HUES6 (cell line): ENCODE measurements around the gene CSNK1G2.
A peak's percentile ranks its signal among the peaks of the same experiment; 100 is the strongest.

ENCODE experiments used
- H3K27ac ChIP-seq: 2 replicates; pipeline ENCODE4 v1.7.0; 2013; ENCODE audit warnings: low read depth, mild to moderate bottlenecking, low read length, inconsistent platforms
- H3K27me3 ChIP-seq: 2 replicates; pipeline ENCODE4 v1.6.1; 2013; ENCODE audit warnings: low read length; ENCODE audit not compliant: control insufficient read depth, insufficient read depth
- H3K36me3 ChIP-seq: 2 replicates; pipeline ENCODE4 v1.6.1; 2013; ENCODE audit warnings: low read length; ENCODE audit not compliant: control insufficient read depth, insufficient read depth
- H3K4me1 ChIP-seq: 2 replicates; pipeline ENCODE4 v1.6.1; 2013; ENCODE audit warnings: low read length; ENCODE audit not compliant: control insufficient read depth, insufficient read depth
- H3K4me3 ChIP-seq: 2 replicates; pipeline ENCODE4 v1.5.1; 2013; ENCODE audit warnings: low read depth, low read length
- H3K9ac ChIP-seq: one replicate; pipeline ENCODE4 v1.6.1; 2013; ENCODE audit warnings: mild to moderate bottlenecking, low read length
- H3K9me3 ChIP-seq: 2 replicates; pipeline ENCODE4 v1.6.1; 2013; ENCODE audit warnings: low read depth, low read length; ENCODE audit not compliant: control insufficient read depth, insufficient read depth

CSNK1G2 gene

DNA sequence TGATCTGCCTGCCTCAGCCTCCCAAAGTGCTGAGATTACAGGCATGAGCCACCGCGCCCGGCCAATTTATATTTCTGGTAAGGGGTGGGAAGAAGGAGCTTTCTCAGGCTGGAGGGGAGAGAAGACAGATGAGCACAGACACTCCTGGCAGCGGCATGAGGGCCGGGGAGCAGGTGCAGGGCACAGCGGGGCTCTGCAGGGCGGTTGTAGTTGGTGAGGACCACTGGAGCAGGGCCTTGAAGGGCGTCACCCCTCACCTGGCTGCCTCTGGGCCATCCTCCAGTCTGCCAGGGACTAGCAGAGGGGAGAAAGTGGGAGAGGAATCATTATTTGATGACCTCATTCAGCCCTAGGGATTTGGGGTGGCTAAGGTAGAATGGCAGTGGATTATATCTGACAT lies 8.6 kb upstream of the CSNK1G2 start:
- Histone ChIP-seq H3K27me3 (no peaks in the 10 kb centered on the region; the same call in 1 of the 2 replicates), H3K36me3 (no peaks in the 10 kb centered on the region), H3K9me3 (peaks cover 20% of the 10 kb centered on the region), H3K4me3 (no peak overlapping the region), H3K9ac (no peak overlapping the region), H3K27ac (no peak overlapping the region), H3K4me1 (no peaks in the 10 kb centered on the region)

DNA sequence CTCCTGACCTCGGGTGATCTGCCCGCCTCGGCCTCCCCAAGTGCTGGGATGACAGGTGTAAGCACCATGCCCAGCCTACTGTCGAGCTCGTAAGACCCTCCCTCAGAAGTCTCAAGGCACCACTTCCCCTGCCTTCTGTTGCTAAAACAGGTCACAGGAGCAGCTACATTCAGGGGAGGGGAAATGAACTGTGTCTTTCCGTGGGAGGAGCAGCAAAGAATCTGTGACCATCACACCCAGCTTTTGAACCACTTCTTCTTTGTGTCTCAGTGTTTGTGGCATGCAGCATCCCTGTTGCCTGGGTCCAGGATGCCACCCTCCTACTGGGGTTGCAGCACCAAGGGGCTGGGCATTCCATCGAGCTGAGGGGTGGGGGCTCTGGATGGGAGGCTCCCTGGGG lies 7.7 kb upstream of the CSNK1G2 start:
- Histone ChIP-seq H3K4me3 (no peak overlapping the region), H3K27ac (no peak overlapping the region), H3K9me3 (peaks cover 20% of the 10 kb centered on the region), H3K27me3 (no peaks in the 10 kb centered on the region; the same call in 1 of the 2 replicates), H3K36me3 (no peaks in the 10 kb centered on the region), H3K9ac (no peak overlapping the region), H3K4me1 (no peaks in the 10 kb centered on the region)

DNA sequence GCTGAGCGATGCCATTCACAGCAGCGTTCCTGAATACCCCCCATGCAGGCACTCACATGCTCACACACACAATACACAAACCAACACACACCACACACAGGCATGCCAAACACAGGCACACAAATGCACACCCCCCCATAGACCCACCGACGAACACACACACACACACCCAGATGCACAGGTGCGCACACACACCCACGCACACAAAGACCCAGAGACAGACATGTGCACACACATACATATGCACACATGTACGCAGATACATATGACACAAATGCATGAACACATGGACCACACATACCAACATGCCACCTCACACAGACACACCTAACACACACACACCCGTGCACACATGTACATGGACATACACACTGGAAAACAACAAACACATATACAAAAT lies 7.0 kb upstream of the CSNK1G2 start:
- H3K4me1 ChIP-seq = no peaks in the 10 kb centered on the region
- H3K27ac ChIP-seq = no peak overlapping the region
- no peak overlapping the region for H3K9ac ChIP-seq
- H3K9me3 ChIP-seq = peaks cover 20% of the 10 kb centered on the region
- no peaks in the 10 kb centered on the region; the same call in 1 of the 2 replicates for H3K27me3 ChIP-seq
- no peaks in the 10 kb centered on the region for H3K36me3 ChIP-seq
- H3K4me3 ChIP-seq = no peak overlapping the region

DNA sequence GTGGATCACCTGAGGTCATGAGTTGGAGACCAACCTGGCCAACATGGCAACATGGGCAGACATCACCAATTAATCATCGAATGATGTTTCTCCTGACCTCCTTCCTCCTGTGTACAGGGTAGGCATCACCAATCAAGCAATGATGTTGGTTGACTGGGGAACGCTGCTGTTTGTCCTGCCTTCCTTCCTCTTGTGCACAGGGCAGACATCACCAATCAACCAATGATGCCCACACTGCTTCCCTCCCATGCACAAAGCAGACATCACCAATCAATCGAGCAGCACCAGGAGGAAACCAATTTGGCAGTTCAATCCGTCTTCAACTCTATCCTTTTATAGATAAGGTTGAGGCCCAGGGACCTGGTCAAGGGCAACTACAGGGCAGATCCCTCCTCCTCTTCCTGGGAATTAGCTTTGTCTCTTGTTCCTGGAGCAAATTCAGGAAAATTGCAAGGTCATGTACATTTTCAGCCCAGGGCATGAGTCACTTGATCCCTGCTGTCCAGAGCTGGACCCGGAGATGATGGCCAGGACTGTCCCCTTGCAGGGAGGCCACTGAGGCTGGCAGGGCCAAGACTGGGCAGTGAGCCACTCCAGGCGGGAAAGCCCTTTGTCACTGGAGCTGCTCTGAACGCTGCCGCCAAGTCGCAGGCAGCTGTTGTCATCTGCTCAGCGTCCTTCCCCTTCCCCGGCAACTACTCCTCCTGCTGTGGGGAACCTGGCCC lies 5.3 kb upstream of the CSNK1G2 start:
- no peak overlapping the region for H3K4me3 ChIP-seq
- H3K27me3 ChIP-seq = no peaks in the 10 kb centered on the region
- H3K4me1 ChIP-seq = peaks cover 6% of the 10 kb centered on the region; the same call in 1 of the 2 replicates
- H3K9me3 ChIP-seq = peaks cover 20% of the 10 kb centered on the region
- no peak overlapping the region for H3K9ac ChIP-seq
- H3K27ac ChIP-seq = no peak overlapping the region
- H3K36me3 ChIP-seq = no peaks in the 10 kb centered on the region

DNA sequence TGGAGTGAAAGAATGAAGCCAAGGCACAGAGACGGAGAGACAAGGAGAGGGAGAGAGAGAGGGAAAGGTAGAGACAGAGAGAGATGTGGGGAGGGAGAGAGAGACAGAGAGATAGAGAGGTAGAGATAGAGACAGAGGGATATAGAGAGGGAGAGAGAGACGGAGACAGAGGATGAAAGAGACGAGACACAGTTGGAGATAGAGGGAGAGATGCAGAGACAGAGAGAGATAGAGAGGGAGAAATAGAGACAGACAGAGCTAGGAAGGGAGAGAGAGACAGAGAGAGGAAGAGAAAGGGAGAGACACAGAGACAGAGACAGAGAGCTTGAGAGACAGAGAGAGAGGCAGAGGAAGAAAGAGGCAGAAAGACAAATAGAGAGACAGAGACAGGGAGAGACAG lies 4.5 kb upstream of the CSNK1G2 start:
- no peak overlapping the region for H3K4me3 ChIP-seq
- no peak overlapping the region for H3K9ac ChIP-seq
- H3K27me3 ChIP-seq = no peaks in the 10 kb centered on the region
- H3K27ac ChIP-seq = no peak overlapping the region
- H3K36me3 ChIP-seq = no peaks in the 10 kb centered on the region
- peaks cover 6% of the 10 kb centered on the region; the same call in 1 of the 2 replicates for H3K4me1 ChIP-seq
- H3K9me3 ChIP-seq = peaks cover 19% of the 10 kb centered on the region

DNA sequence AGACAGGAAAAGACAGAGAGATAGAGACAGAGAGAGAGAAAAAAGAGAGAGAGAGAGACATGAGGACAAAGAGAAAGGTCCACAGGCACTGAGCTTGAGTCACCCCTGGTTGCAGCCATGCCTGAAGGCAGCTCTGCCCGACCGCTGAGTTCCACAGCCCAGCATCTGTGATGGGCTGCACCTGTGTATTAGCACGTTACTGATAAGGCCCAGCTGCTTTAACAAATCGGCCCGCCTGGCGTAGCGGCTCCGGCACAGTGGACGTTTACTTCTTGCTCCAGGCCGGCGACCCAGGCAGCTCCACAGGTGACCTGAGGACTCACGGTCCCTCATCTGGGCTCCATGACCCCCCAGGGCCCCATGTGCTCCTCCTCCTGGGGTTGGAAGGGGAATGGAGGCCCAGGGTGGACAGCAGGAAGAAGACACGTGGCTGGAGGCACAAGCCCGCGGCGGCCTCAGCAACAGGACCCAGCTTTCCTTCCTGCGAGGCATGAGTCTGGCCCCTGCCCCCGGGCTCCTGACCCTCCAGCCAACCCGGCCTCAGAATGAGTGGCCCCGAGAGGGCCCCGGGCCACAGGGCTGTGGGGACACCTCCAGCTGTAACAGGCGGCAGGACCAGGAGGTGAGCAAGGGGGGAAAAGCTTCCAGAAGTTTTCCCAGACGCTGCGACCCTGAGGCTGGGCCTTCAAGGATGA lies 3.9 kb upstream of the CSNK1G2 start:
- peaks cover 6% of the 10 kb centered on the region; the same call in 1 of the 2 replicates for H3K4me1 ChIP-seq
- H3K27ac ChIP-seq = no peak overlapping the region
- H3K9ac ChIP-seq = no peak overlapping the region

DNA sequence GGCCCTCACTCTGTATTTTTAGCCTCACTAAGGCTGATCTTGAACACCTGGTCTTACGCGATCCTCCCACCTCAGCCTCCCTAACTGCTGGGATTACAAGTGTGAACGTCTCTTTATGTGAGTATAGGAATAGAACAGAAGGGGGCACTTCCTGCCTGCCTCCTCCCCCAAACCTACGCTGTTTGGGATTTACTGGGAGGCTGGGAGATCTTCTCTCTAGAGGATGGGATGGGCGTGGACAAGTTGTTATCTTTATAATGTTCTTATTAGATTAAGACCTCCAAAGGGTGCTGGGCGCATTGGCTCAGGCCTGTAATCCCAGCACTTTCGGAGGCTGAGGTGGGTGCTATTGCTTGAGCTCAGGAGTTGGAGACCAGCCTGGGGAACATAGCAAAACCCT lies 2.9 kb upstream of the CSNK1G2 start:
- H3K27me3 ChIP-seq = no peaks in the 10 kb centered on the region
- peaks cover 10% of the 10 kb centered on the region for H3K4me1 ChIP-seq
- no peaks in the 10 kb centered on the region for H3K36me3 ChIP-seq
- peaks cover 9% of the 10 kb centered on the region for H3K9me3 ChIP-seq
- no peak overlapping the region for H3K27ac ChIP-seq
- H3K4me3 ChIP-seq = no peak overlapping the region
- H3K9ac ChIP-seq = no peak overlapping the region

More for the DNA sequence above, 3.9 kb upstream of the CSNK1G2 start:
- Histone ChIP-seq H3K36me3 (no peaks in the 10 kb centered on the region), H3K27me3 (no peaks in the 10 kb centered on the region), H3K4me3 (no peak overlapping the region), H3K9me3 (peaks cover 15% of the 10 kb centered on the region)

DNA sequence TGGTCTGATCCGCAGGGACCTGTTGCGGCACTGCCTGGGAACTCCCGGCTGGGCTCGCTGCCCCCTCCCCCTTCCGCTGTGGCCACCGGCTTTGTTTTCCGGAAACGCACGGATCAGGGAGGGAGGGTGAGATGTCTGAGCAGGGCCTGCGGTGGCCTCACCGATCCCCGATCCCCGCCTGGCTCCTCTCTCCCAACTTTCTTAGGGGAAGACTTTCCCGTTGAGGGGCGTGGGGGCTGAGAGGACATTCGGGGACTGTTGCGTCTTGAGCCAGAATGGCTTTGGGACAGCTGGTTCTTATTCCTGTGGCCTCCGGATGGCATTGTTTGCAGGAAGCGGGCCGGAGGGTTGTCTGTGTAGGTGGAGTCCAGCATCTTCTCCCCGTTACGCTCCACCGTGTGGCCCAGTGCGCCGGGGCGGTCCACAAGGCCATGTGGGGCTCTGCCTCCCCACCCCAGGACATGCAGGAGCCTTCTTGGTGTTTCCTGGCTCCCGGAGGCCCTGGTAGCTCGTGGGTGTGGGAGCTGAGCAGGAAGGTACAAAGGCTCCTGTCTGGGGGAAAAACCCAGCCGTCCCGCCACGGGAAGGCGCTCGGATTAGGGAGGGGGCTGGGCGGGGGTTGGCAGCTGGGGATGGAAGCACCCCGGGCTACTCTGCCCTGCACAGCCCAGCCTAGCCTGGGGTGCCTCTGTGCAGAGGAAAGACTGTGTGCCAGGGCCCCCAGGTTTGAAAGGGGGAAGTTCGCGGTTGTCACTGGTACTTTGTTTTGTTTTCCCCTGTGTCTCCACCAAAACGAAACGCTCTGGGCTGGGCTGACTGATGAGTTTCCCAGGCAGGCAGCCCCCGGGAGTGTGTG lies 1.3 kb downstream of the CSNK1G2 start:
- H3K36me3 ChIP-seq = no peaks in the 10 kb centered on the region
- H3K27me3 ChIP-seq = no peaks in the 10 kb centered on the region
- no peaks in the 10 kb centered on the region for H3K9me3 ChIP-seq
- peak overlapping the region; percentile 76 for H3K4me3 ChIP-seq
- H3K27ac ChIP-seq = no peak overlapping the region
- peaks cover 24% of the 10 kb centered on the region for H3K4me1 ChIP-seq
- peak overlapping the region; percentile 72 for H3K9ac ChIP-seq

DNA sequence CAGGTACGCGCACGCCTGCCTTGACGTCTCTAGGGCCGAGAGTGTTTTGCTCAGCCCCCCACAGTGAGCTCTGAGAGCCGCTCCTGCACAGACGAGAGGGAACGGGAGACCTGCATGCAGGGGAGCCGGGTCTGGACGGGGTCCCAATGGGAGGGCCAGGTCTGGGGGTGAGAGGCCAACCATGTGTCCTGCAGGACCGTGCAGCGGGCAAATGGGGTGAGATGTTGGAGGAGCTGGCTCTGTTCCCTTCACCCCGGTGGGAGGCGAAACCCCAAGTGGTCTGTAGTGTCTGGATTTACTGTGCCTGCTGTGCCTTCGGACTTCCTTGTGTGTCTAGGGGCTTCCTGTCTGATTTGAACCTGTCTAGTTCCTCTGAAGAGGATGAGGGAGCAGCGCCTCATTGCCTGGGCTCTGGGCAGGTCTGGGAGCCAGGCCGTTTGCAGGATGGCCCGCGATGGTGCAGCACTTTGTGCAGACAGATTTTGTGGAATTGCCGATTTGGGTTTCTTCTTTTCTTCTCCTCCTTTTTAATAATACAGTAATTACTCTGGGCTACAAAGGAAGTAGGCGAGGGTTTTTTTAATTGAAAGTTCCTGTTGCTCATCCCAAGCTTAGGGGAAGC lies 2.1 kb downstream of the CSNK1G2 start:
- Histone ChIP-seq H3K36me3 (no peaks in the 10 kb centered on the region), H3K27me3 (no peaks in the 10 kb centered on the region), H3K4me3 (peak overlapping the region; percentile 76), H3K4me1 (peaks cover 30% of the 10 kb centered on the region), H3K9ac (peak overlapping the region; percentile 72), H3K9me3 (no peaks in the 10 kb centered on the region), H3K27ac (no peak overlapping the region)

DNA sequence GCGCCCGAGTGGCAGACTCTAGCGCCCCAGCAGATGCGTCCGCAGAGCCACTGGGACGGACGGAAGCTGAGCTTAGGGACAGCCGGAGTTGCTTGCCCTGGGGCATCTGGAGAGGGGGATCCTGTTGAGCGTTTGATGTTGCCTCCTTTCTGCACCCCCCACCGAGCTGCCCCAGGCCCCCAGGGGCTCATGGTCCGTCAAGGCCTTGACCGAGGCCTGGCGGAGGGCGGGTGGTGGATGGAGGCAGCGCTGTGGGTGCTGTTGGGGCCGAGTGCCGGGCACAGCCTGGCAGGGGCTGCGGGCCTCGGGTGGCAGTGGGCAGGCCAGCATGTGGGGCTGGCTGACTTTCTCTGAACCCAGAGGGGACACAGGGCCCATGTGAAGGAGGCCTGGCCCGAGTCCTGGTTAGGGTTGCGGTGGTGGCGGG lies 2.7 kb downstream of the CSNK1G2 start:
- no peaks in the 10 kb centered on the region for H3K9me3 ChIP-seq
- no peaks in the 10 kb centered on the region for H3K36me3 ChIP-seq
- peaks cover 30% of the 10 kb centered on the region for H3K4me1 ChIP-seq
- peak overlapping the region; percentile 76; the same call in 1 of the 2 replicates for H3K4me3 ChIP-seq
- H3K27ac ChIP-seq = no peak overlapping the region; the same call in 1 of the 2 replicates
- H3K9ac ChIP-seq = peak overlapping the region; percentile 35
- no peaks in the 10 kb centered on the region for H3K27me3 ChIP-seq
